Adrenal gland (tissue), 5 donors: ENCODE measurements around the gene MRPL28.

Source experiments
- CTCF ChIP-seq, 6 experiments: fragments of 450-650 bp in 4 of 6; fragments of 200-600 bp in 2 of 6; sonication (generic) in 1 of 6; IDR thresholded peaks; 1 replicate in 5 of 6; 2 replicates in 1 of 6; pipeline versions ENCODE4 v1.5.1 to v1.8.0; 2016 to 2021; ENCODE audit warnings: antibody characterized with exemption in 6 of 6, mild to moderate bottlenecking in 2 of 6, moderate library complexity in 1 of 6
- POLR2A ChIP-seq, 2 donors: fragments of 450-650 bp; IDR thresholded peaks; one replicate each; pipeline ENCODE4 v1.6.1; 2017; ENCODE audit warnings: antibody characterized with exemption in 2 of 2, mild to moderate bottlenecking in 2 of 2, moderate library complexity in 1 of 2
- donor health status: DM: no; HTN: no; CAD: no.

GRCh38 chr16:361872-362701, 8.3 kb downstream of the MRPL28 start:
- TF ChIP-seq CTCF (IDR thresholded peaks at IDR 0.05): peak; percentile 44 to 82 (median 76)
- TF ChIP-seq POLR2A (IDR thresholded peaks at IDR 0.05): no peak
